Osteoblast (primary cell): Measurements from ENCODE around the gene KIF6. TPM values are rescaled to one million over a fixed set of nuclear protein-coding genes. Genes with fewer than 3 reads are reported as not detected.

Experiments
- DNase-seq: peaks from one replicate; pipeline ENCODE4 v3.0.0; 2011; ENCODE audit warnings: low spot score, mixed read lengths; ENCODE audit not compliant: insufficient read length; ENCODE audit errors: missing footprints
- H2AFZ ChIP-seq: 2 replicates; pipeline ENCODE4 v1.6.0; 2011; ENCODE audit warnings: mild to moderate bottlenecking, low read length
- H3K27ac ChIP-seq: 2 replicates; pipeline ENCODE4 v1.5.1; 2011; ENCODE audit warnings: mild to moderate bottlenecking, low read depth, low read length, moderate library complexity
- H3K27me3 ChIP-seq: 2 replicates; pipeline ENCODE4 v1.6.0; 2012; ENCODE audit warnings: mild to moderate bottlenecking, control low read depth, inconsistent platforms, low read length, moderate library complexity; ENCODE audit not compliant: insufficient read depth
- H3K36me3 ChIP-seq: 2 replicates; pipeline ENCODE4 v1.5.1; 2011; ENCODE audit warnings: mild to moderate bottlenecking, low read length, control low read depth, moderate library complexity; ENCODE audit not compliant: insufficient read depth
- H3K4me1 ChIP-seq: 2 replicates; pipeline ENCODE4 v1.5.1; 2011; ENCODE audit warnings: mild to moderate bottlenecking, low read length, control low read depth, moderate library complexity; ENCODE audit not compliant: insufficient read depth
- H3K4me2 ChIP-seq: 2 replicates; pipeline ENCODE4 v1.6.0; 2011; ENCODE audit warnings: mild to moderate bottlenecking, low read length; ENCODE audit not compliant: insufficient read depth
- H3K4me3 ChIP-seq: fragments of 200-600 bp; sonication (generic); 3 replicates; pipeline ENCODE4 v1.5.1; 2012; ENCODE audit warnings: mild to moderate bottlenecking, low read length, inconsistent platforms; ENCODE audit not compliant: insufficient read depth
- H3K79me2 ChIP-seq: 2 replicates; pipeline ENCODE4 v1.6.0; 2012; ENCODE audit warnings: mild to moderate bottlenecking, low read length, control low read depth, inconsistent platforms; ENCODE audit not compliant: insufficient read depth
- H3K9me3 ChIP-seq: 2 replicates; pipeline ENCODE4 v1.5.1; 2011; ENCODE audit warnings: low read depth, low read length, control low read depth
- H4K20me1 ChIP-seq: 2 replicates; pipeline ENCODE4 v1.6.0; 2012; ENCODE audit warnings: mild to moderate bottlenecking, low read length, control low read depth; ENCODE audit not compliant: insufficient read depth
- CTCF ChIP-seq: IDR thresholded peaks from 2 replicates; pipeline ENCODE4 v1.5.1; 2011; ENCODE audit warnings: mild to moderate bottlenecking, low read depth, low read length, moderate library complexity; ENCODE audit errors: extremely low read depth
- total RNA-seq: library from RNA; depleted of rRNA; stranded (reverse); fragments of >200 nt; gene quantifications from 2 replicates; pipeline ENCODE4 v1.2.3, GENCODE V29; 2012

The KIF6 gene
- total RNA-seq, 1 donor = 1.4 TPM

GRCh38 chr6:39518221-39518620, 207.0 kb downstream of the KIF6 start:
- no peak for DNase-seq
- Histone ChIP-seq H2AFZ (no peak overlapping the region), H3K4me3 (no peak overlapping the region), H3K27ac (no peak overlapping the region), H3K27me3 (no peaks in the 10 kb centered on the region), H4K20me1 (no peaks in the 10 kb centered on the region), H3K4me2 (no peak overlapping the region), H3K9me3 (no peaks in the 10 kb centered on the region), H3K36me3 (no peaks in the 10 kb centered on the region), H3K4me1 (no peaks in the 10 kb centered on the region), H3K79me2 (no peaks in the 10 kb centered on the region)
- TF ChIP-seq CTCF = no peak

- no peaks in the 10 kb centered on the region for H4K20me1 ChIP-seq
- H3K79me2 ChIP-seq = no peaks in the 10 kb centered on the region
- no peaks in the 10 kb centered on the region for H3K4me1 ChIP-seq
- no peaks in the 10 kb centered on the region for H3K9me3 ChIP-seq
- H3K4me2 ChIP-seq = no peak overlapping the region
- H3K27ac ChIP-seq = no peak overlapping the region
- no peaks in the 10 kb centered on the region for H3K36me3 ChIP-seq
- DNase-seq = peak; percentile 49
- no peak overlapping the region for H2AFZ ChIP-seq
- H3K4me3 ChIP-seq = no peak overlapping the region
- no peaks in the 10 kb centered on the region for H3K27me3 ChIP-seq
- no peak for TF ChIP-seq CTCF
Observed at GRCh38 chr6:39517756-39518155, 207.5 kb downstream of the KIF6 start.

- DNase-seq = no peak
- Histone ChIP-seq H3K79me2 (no peaks in the 10 kb centered on the region), H3K36me3 (no peaks in the 10 kb centered on the region), H3K9me3 (no peaks in the 10 kb centered on the region), H3K27ac (no peak overlapping the region), H3K4me2 (no peak overlapping the region), H2AFZ (no peak overlapping the region), H4K20me1 (no peaks in the 10 kb centered on the region), H3K27me3 (no peaks in the 10 kb centered on the region), H3K4me1 (no peaks in the 10 kb centered on the region), H3K4me3 (no peak overlapping the region)
- TF ChIP-seq CTCF = no peak
Observed at GRCh38 chr6:39516471-39516870, 208.7 kb downstream of the KIF6 start.

GRCh38 chr6:39515471-39515870, 209.7 kb downstream of the KIF6 start:
- no peak overlapping the region for H3K4me2 ChIP-seq
- no peak overlapping the region for H3K4me3 ChIP-seq
- H3K4me1 ChIP-seq = no peaks in the 10 kb centered on the region
- DNase-seq = no peak
- TF ChIP-seq CTCF = no peak
- H2AFZ ChIP-seq = no peak overlapping the region
- no peaks in the 10 kb centered on the region for H3K27me3 ChIP-seq
- H4K20me1 ChIP-seq = no peaks in the 10 kb centered on the region
- no peak overlapping the region for H3K27ac ChIP-seq
- H3K79me2 ChIP-seq = no peaks in the 10 kb centered on the region
- H3K9me3 ChIP-seq = no peaks in the 10 kb centered on the region
- no peaks in the 10 kb centered on the region for H3K36me3 ChIP-seq
